Panc1 (cell line): ENCODE data around the gene B9D1. TPM values are rescaled to one million over a fixed set of nuclear protein-coding genes. Genes with fewer than 3 reads are reported as not detected.
A peak's percentile ranks its signal among the peaks of the same experiment; 100 is the strongest.

ENCODE experiments used
- ATAC-seq: fragments of 200-7000 bp; cut with Tn5 transposase; 2 replicates; pipeline ENCODE4 v1.9.1; 2020; ENCODE audit warnings: mild to moderate bottlenecking, moderate library complexity
- BruUV-seq: library from RNA; stranded (reverse); fragments of 400-500 nt; replicated peaks from 2 replicates; lab custom pipeline; 2021; lab: Mats Ljungman, UMichigan
- CTCF ChIA-PET: fragments of 300-600 bp; sonication (Branson Sonifier 250); formaldehyde crosslinking; loops from one replicate; lab custom pipeline; 2022; ENCODE audit warnings: antibody characterized with exemption; lab: Charles Lee
- POLR2A ChIA-PET: fragments of 300-600 bp; sonication (Branson Sonifier 250); formaldehyde crosslinking; loops from one replicate; lab custom pipeline; 2022; ENCODE audit warnings: antibody characterized with exemption; lab: Charles Lee
- DNase-seq: peaks from one replicate; pipeline ENCODE4 v3.0.0-alpha.2; 2010; ENCODE audit warnings: low read depth, low spot score
- H3K27ac ChIP-seq: 2 replicates; pipeline ENCODE4 v1.5.1; 2011; ENCODE audit warnings: mild to moderate bottlenecking, low read length, inconsistent platforms
- H3K27me3 ChIP-seq: fragments of 200-500 bp; sonication (Bioruptor generic); 2 replicates; pipeline ENCODE4 v1.6.0; 2014; ENCODE audit warnings: low read length, inconsistent platforms; ENCODE audit not compliant: control insufficient read depth, insufficient read depth
- H3K36me3 ChIP-seq: fragments of 200-500 bp; sonication (Bioruptor generic); 2 replicates; pipeline ENCODE4 v1.5.1; 2014; ENCODE audit warnings: inconsistent platforms, mild to moderate bottlenecking, low read length, moderate library complexity; ENCODE audit not compliant: control insufficient read depth, insufficient read depth
- H3K4me1 ChIP-seq: 2 replicates; pipeline ENCODE4 v1.5.1; 2011; ENCODE audit warnings: inconsistent platforms, mild to moderate bottlenecking, low read length, moderate library complexity; ENCODE audit not compliant: control insufficient read depth, insufficient read depth
- H3K4me3 ChIP-seq, 2 experiments: 2 replicates each; pipeline ENCODE4 v1.5.1; 2011 to 2012; ENCODE audit warnings: low read depth in 2 of 2, low read length in 2 of 2, mild to moderate bottlenecking in 2 of 2, inconsistent platforms in 1 of 2, moderate library complexity in 1 of 2
- H3K9me3 ChIP-seq: fragments of 200-500 bp; sonication (Bioruptor generic); 2 replicates; pipeline ENCODE4 v1.5.1; 2014; ENCODE audit warnings: low read depth, mild to moderate bottlenecking, inconsistent platforms, low read length, moderate library complexity; ENCODE audit not compliant: control insufficient read depth, insufficient read depth
- POLR2AphosphoS5 ChIP-seq: IDR thresholded peaks from 2 replicates; pipeline ENCODE4 v1.6.1; 2012; ENCODE audit warnings: mild to moderate bottlenecking, low read depth, low read length, moderate library complexity
- SIN3A ChIP-seq: IDR thresholded peaks from 2 replicates; pipeline ENCODE4 v1.6.1; 2012; ENCODE audit warnings: low read depth, mild to moderate bottlenecking, low read length, moderate library complexity, borderline replicate concordance; ENCODE audit not compliant: insufficient read depth
- TCF7L2 ChIP-seq: IDR thresholded peaks from 2 replicates; pipeline ENCODE4 v1.6.1; 2011; ENCODE audit warnings: mild to moderate bottlenecking, low read depth, low read length, inconsistent platforms
- in situ Hi-C: cut with HindIII; loops from 2 replicates; pipeline ENCODE4 v1.10.0; 2016; ENCODE audit warnings: low sequenced_read_pairs, low pct_unique_long_range_greater_than_20kb
- intact Hi-C: fragments of 100-400 bp; cut with micrococcal nuclease; formaldehyde crosslinking; loops from one replicate; pipeline ENCODE4 v1.10.0; 2022; ENCODE audit not compliant: unreplicated experiment
- total RNA-seq: library from RNA; stranded (reverse); gene quantifications from one replicate; pipeline ENCODE4 v1.2.1, GENCODE V29; 2021; ENCODE audit not compliant: unreplicated experiment
- TF ChIP-seq, protein P1 (sequence below): fragments of 450-650 bp; IDR thresholded peaks from 2 replicates; pipeline ENCODE4 v1.5.1; 2017; ENCODE audit warnings: mild to moderate bottlenecking
- TF ChIP-seq, protein P2 (sequence below), 2 experiments: IDR thresholded peaks; 2 replicates each; pipeline ENCODE4 v1.6.1; 2011 to 2012; ENCODE audit warnings: low read depth in 2 of 2, control low read depth in 1 of 2, low read length in 1 of 2, mild to moderate bottlenecking in 1 of 2, moderate library complexity in 1 of 2; ENCODE audit not compliant: insufficient read depth in 1 of 2

B9D1 gene
- total RNA-seq, 1 experiment from 2014 or later = 19.1 TPM

DNA sequence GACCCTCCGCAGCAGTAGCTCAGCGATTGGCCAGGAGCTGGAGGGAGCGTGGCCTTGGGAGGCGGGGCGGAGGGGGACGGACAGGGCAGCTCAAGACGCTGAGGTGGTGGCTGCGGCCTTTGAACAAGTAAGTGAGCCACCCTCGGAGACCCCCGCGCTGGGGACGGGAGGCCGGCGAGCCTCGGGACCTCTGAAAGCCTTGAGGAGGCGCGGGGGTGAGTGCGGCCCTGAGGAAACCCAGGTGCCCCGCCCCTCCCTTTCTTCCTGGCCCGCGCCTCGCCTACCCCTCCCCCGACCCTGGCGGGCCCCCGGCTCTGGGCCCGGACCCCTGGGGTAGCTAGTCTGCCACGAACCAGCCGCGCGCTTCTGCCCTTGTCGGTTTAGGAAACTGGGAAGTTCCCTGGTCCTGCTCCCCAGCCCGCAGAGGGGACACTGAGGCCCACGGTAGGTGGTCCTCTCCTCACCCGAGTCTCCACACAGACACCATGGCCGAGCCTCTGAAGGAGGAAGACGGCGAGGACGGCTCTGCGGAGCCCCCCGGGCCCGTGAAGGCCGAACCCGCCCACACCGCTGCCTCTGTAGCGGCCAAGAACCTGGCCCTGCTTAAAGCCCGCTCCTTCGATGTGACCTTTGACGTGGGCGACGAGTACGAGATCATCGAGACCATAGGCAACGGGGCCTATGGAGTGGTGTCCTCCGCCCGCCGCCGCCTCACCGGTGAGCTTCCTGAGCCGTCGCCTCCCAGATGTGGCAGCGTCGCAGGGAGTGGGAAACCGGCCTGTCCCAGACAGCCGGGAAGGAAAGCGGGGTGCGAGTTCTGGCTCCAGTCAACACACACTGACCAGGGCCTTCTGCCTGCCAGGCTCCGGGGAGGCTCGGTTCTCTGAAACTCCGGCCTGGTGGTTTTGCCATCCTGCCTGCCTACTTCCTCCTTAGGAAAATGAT, 16.2 kb upstream of the B9D1 start, which contains the start of gene MAPK7:
MAPK7 (plus strand) TSS at position 83 of the 945 bp plus-strand sequence; CDS start at position 486, 403 bp downstream.
- BruUV-seq = no TSS peak
- POLR2A ChIA-PET = interaction anchor here (0.6 to 1.2 kb wide), 3 partner anchors 17 to 18 kb away, joined by 3 to 6 read pairs (median 3); no protein-coding TSS in a partner anchor
- CTCF ChIA-PET = interaction anchor here (1.2 kb wide), 1 partner anchor 16 kb away, joined by 6 read pairs; the partner anchor contains the start of gene B9D1
- DNase-seq = no peak
- intact Hi-C loops = loop anchor here (5.0 kb wide), 1 partner anchor 69 kb away; no protein-coding TSS in a partner anchor
- Histone ChIP-seq H3K4me3 (peak within 1 kb of the TSS; percentile 78 to 83), H3K36me3 (peaks cover 6% of the 10 kb centered on the region), H3K4me1 (no peaks in the 10 kb centered on the region; the same call in 1 of the 2 replicates), H3K27me3 (no peaks in the 10 kb centered on the region), H3K27ac (peak within 1 kb of the TSS; percentile 93), H3K9me3 (no peaks in the 10 kb centered on the region)
- TF ChIP-seq, protein P1, sequence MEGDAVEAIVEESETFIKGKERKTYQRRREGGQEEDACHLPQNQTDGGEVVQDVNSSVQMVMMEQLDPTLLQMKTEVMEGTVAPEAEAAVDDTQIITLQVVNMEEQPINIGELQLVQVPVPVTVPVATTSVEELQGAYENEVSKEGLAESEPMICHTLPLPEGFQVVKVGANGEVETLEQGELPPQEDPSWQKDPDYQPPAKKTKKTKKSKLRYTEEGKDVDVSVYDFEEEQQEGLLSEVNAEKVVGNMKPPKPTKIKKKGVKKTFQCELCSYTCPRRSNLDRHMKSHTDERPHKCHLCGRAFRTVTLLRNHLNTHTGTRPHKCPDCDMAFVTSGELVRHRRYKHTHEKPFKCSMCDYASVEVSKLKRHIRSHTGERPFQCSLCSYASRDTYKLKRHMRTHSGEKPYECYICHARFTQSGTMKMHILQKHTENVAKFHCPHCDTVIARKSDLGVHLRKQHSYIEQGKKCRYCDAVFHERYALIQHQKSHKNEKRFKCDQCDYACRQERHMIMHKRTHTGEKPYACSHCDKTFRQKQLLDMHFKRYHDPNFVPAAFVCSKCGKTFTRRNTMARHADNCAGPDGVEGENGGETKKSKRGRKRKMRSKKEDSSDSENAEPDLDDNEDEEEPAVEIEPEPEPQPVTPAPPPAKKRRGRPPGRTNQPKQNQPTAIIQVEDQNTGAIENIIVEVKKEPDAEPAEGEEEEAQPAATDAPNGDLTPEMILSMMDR = no peak
- TF ChIP-seq SIN3A = no peak
- TF ChIP-seq, protein P2, sequence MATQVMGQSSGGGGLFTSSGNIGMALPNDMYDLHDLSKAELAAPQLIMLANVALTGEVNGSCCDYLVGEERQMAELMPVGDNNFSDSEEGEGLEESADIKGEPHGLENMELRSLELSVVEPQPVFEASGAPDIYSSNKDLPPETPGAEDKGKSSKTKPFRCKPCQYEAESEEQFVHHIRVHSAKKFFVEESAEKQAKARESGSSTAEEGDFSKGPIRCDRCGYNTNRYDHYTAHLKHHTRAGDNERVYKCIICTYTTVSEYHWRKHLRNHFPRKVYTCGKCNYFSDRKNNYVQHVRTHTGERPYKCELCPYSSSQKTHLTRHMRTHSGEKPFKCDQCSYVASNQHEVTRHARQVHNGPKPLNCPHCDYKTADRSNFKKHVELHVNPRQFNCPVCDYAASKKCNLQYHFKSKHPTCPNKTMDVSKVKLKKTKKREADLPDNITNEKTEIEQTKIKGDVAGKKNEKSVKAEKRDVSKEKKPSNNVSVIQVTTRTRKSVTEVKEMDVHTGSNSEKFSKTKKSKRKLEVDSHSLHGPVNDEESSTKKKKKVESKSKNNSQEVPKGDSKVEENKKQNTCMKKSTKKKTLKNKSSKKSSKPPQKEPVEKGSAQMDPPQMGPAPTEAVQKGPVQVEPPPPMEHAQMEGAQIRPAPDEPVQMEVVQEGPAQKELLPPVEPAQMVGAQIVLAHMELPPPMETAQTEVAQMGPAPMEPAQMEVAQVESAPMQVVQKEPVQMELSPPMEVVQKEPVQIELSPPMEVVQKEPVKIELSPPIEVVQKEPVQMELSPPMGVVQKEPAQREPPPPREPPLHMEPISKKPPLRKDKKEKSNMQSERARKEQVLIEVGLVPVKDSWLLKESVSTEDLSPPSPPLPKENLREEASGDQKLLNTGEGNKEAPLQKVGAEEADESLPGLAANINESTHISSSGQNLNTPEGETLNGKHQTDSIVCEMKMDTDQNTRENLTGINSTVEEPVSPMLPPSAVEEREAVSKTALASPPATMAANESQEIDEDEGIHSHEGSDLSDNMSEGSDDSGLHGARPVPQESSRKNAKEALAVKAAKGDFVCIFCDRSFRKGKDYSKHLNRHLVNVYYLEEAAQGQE (IDR thresholded peaks at IDR 0.05; ENCODE audit: insufficient read depth in 1 of 2, low read depth in 2 of 2, low read length in 1 of 2) = no peak
- no peak for TF ChIP-seq POLR2AphosphoS5
- no peak for TF ChIP-seq TCF7L2
- ATAC-seq = peak; percentile 20
- in situ Hi-C loops = no loop called here

DNA sequence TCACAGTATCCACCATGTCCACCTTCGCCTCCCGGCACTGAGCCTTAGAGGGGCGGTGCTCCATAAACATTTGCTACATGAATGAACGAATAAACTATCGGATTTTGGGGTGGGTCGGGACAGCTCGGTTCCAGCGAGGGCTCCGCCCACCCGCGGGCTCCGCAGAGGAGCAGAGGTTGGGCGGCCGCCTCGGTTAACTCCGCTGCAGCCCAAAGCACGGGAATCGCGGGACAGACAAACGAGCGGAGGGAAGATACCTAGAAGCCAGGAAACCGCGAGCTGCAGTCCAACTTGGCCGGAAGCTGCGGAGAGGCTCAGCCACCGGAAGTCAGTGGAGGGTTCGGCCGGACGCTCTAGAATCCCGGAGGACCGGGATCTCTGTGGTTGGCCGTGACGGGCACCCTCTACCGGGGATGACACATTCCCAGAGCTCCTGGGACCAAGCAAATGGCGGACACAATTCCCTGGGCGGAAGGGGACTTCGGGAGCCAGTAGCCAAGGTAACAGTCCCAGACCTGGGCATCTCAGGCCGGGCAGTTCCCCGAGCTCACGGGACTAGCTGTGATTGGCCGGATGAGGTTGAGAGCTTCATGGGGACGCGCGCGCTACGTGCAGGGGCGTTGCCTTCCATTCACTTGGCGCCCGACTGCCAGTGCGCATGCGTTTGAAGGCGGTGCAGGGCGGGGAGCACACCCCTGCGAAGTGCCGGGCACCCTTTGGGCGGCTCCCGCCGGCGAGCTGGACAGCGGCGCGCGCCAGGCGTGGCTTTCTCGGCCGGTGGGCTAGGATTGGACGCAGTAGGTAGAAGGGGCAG, 15.3 kb upstream of the B9D1 start:
- Histone ChIP-seq H3K4me3 (peak overlapping the region; percentile 78 to 83), H3K9me3 (no peaks in the 10 kb centered on the region), H3K27ac (peak overlapping the region; percentile 93), H3K4me1 (no peaks in the 10 kb centered on the region; the same call in 1 of the 2 replicates), H3K36me3 (peaks cover 6% of the 10 kb centered on the region), H3K27me3 (no peaks in the 10 kb centered on the region)
- ChIA-PET CTCF (interaction anchor here (0.7 to 1.2 kb wide), 2 partner anchors 15 to 32 kb away, joined by 4 to 6 read pairs; partner anchors contain the start of gene B9D1), POLR2A (interaction anchor here (0.6 to 1.2 kb wide), 4 partner anchors 16 to 270 kb away, joined by 3 to 4 read pairs (median 3); no protein-coding TSS in a partner anchor)
- ATAC-seq = peak; percentile 96
- intact Hi-C loops = loop anchor here (5.0 kb wide), 1 partner anchor 69 kb away; no protein-coding TSS in a partner anchor
- BruUV-seq = no TSS peak
- TF ChIP-seq, protein P1 = no peak
- 0 out of 2 replicates have a peak, but pooled peaks have one; percentile 23 for TF ChIP-seq TCF7L2
- TF ChIP-seq, protein P2 (IDR thresholded peaks at IDR 0.05; ENCODE audit: insufficient read depth in 1 of 2, low read depth in 2 of 2, low read length in 1 of 2) = peak; percentile 75 to 92
- TF ChIP-seq SIN3A = no peak
- peak; percentile 73 for TF ChIP-seq POLR2AphosphoS5
- in situ Hi-C loops = no loop called here
- peak; percentile 94 for DNase-seq
